Measurements from ENCODE around the gene MSLN.

Gene MSLN

GRCh38 chr16:760545-761343 is at the start of gene MSLN:
MSLN (plus strand) TSS chr16:760734; CDS start chr16:762681, 1,947 bp downstream.
- Histone ChIP-seq H3K9me3 (ENCODE audit: low read length) (no peaks in the 10 kb centered on the region), H2AFZ (ENCODE audit: low read length) (no peak within 1 kb of the TSS), H3K4me2 (ENCODE audit: low read length) (no peak within 1 kb of the TSS), H3K9me2 (ENCODE audit: low read depth, low read length) (no peaks in the 10 kb centered on the region), H3K4me1 (ENCODE audit: insufficient read depth, low read length, severe bottlenecking) (no peaks in the 10 kb centered on the region), H3K27me3 (ENCODE audit: insufficient read depth, low read length) (peaks cover 6% of the 10 kb centered on the region; the same call in 1 of the 2 replicates), H3K27ac (ENCODE audit: low read depth, low read length, poor library complexity, severe bottlenecking) (no peak within 1 kb of the TSS), H3F3A (ENCODE audit: insufficient read depth, low read length) (no peaks in the 10 kb centered on the region), H3K9ac (ENCODE audit: low read length) (no peak within 1 kb of the TSS), H3K36me3 (ENCODE audit: insufficient read depth, low read length) (no peaks in the 10 kb centered on the region; the same call in 1 of the 2 replicates), H3K4me3 (ENCODE audit: low read depth, low read length, poor library complexity, severe bottlenecking) (no peak within 1 kb of the TSS), H3K79me2 (ENCODE audit: insufficient read depth, low read length) (no peaks in the 10 kb centered on the region), H4K20me1 (ENCODE audit: insufficient read depth, low read length) (no peaks in the 10 kb centered on the region)
- TF ChIP-seq CTCF (IDR thresholded peaks at IDR 0.05; ENCODE audit: low read length) (no peak), EZH2 (IDR thresholded peaks at IDR 0.05; ENCODE audit: borderline replicate concordance, low read length) (no peak)

GRCh38 chr16:711084-711483 is 49.5 kb upstream of the MSLN start:
- no peaks in the 10 kb centered on the region for H3F3A ChIP-seq (ENCODE audit: insufficient read depth, low read length)
- H3K4me2 ChIP-seq (ENCODE audit: low read length), result no peak overlapping the region
- no peak overlapping the region for H3K27ac ChIP-seq (ENCODE audit: low read depth, low read length, poor library complexity, severe bottlenecking)
- no peak overlapping the region for H3K9ac ChIP-seq (ENCODE audit: low read length)
- H3K36me3 ChIP-seq (ENCODE audit: insufficient read depth, low read length), result no peaks in the 10 kb centered on the region
- no peak for TF ChIP-seq CTCF (IDR thresholded peaks at IDR 0.05; ENCODE audit: low read length)
- no peak for TF ChIP-seq EZH2 (IDR thresholded peaks at IDR 0.05; ENCODE audit: borderline replicate concordance, low read length)
- no peaks in the 10 kb centered on the region for H3K79me2 ChIP-seq (ENCODE audit: insufficient read depth, low read length)
- H3K27me3 ChIP-seq (ENCODE audit: insufficient read depth, low read length), result peaks cover 16% of the 10 kb centered on the region
- H2AFZ ChIP-seq (ENCODE audit: low read length), result no peak overlapping the region
- H3K9me3 ChIP-seq (ENCODE audit: low read length), result no peaks in the 10 kb centered on the region
- H3K4me1 ChIP-seq (ENCODE audit: insufficient read depth, low read length, severe bottlenecking), result peaks cover 11% of the 10 kb centered on the region
- H3K4me3 ChIP-seq (ENCODE audit: low read depth, low read length, poor library complexity, severe bottlenecking), result no peak overlapping the region
- no peaks in the 10 kb centered on the region for H3K9me2 ChIP-seq (ENCODE audit: low read depth, low read length)
- no peaks in the 10 kb centered on the region for H4K20me1 ChIP-seq (ENCODE audit: insufficient read depth, low read length)

- H2AFZ ChIP-seq (ENCODE audit: low read length), result no peak overlapping the region
- no peaks in the 10 kb centered on the region for H3K79me2 ChIP-seq (ENCODE audit: insufficient read depth, low read length)
- peaks cover 15% of the 10 kb centered on the region for H3K4me1 ChIP-seq (ENCODE audit: insufficient read depth, low read length, severe bottlenecking)
- H3K9me3 ChIP-seq (ENCODE audit: low read length), result no peaks in the 10 kb centered on the region
- H3K4me3 ChIP-seq (ENCODE audit: low read depth, low read length, poor library complexity, severe bottlenecking), result no peak overlapping the region
- TF ChIP-seq EZH2 (IDR thresholded peaks at IDR 0.05; ENCODE audit: borderline replicate concordance, low read length), result no peak
- TF ChIP-seq CTCF (IDR thresholded peaks at IDR 0.05; ENCODE audit: low read length), result peak; percentile 79
- H3F3A ChIP-seq (ENCODE audit: insufficient read depth, low read length), result no peaks in the 10 kb centered on the region
- H3K36me3 ChIP-seq (ENCODE audit: insufficient read depth, low read length), result no peaks in the 10 kb centered on the region
- no peak overlapping the region for H3K4me2 ChIP-seq (ENCODE audit: low read length)
- H3K9me2 ChIP-seq (ENCODE audit: low read depth, low read length), result no peaks in the 10 kb centered on the region
- H4K20me1 ChIP-seq (ENCODE audit: insufficient read depth, low read length), result no peaks in the 10 kb centered on the region
- H3K27me3 ChIP-seq (ENCODE audit: insufficient read depth, low read length), result peaks cover 22% of the 10 kb centered on the region
- no peak overlapping the region for H3K27ac ChIP-seq (ENCODE audit: low read depth, low read length, poor library complexity, severe bottlenecking)
- H3K9ac ChIP-seq (ENCODE audit: low read length), result no peak overlapping the region
These were observed 48.8 kb upstream of the MSLN start for GRCh38 chr16:711548-712320.

Data from OCI-LY1 (cell line).